ENCODE measurements around the gene RBM38. TPM values are rescaled to one million over a fixed set of nuclear protein-coding genes. Genes with fewer than 3 reads are reported as not detected.
"Not testable (repeated sequence)": the region's sequence is repeated elsewhere in the genome, so short reads cannot be mapped to it uniquely, and the experiment has no call there.

RBM38 gene
- 63.3 TPM for total RNA-seq

DNA sequence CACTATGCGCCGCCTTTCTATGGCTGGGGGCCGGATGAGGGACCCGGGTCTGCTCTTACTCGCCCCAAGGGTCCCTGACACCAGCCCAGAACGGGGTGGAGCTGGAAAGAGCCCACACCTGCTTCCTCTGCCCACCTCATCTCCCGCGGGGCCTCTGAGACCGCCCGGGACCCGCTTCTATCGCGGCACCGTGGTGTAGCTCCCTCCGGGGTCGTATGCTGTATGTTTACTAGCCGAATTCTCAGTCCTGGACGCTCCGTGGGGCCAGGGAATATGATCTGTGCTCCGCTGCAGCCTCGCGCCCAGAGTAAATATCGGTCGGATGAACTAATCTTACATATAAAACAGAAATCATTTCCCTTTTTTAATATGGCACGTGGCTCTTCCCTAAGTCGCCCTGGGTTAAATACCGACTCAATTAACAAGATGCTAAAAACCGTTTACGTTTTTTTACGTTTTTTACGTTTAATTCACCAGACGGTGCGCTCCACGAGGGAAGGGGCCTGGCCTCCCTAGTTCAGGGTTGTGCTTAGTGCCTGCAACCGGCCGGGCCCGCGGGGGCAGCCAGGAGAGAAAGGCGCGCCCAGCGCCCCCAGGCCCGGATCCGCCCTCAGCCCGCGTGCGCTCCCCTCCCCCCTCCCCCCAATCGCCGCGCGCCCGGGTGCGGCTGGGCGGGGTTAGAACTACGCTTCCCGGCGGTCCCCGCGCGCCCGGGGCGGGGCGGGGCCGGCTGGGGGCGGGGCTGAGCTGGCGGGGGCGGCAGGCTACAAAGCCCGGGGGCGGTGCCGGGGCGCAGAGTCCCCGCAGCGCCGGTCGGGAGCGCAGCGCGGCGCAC, at the start of gene RBM38:
Gene RBM38, plus strand, starts transcription at position 793 of the 835 bp plus-strand sequence. CDS start 186 bp downstream, outside the sequence.
- peak; percentile 56 to 68 (median 59) for DNase-seq (ENCODE audit: low read depth in 2 of 3, low spot score in 2 of 3)

- no peak for DNase-seq (ENCODE audit: low read depth in 2 of 3, low spot score in 2 of 3)
Measured at GRCh38 chr20:57341663-57342062, 49.5 kb upstream of the RBM38 start.

DNA sequence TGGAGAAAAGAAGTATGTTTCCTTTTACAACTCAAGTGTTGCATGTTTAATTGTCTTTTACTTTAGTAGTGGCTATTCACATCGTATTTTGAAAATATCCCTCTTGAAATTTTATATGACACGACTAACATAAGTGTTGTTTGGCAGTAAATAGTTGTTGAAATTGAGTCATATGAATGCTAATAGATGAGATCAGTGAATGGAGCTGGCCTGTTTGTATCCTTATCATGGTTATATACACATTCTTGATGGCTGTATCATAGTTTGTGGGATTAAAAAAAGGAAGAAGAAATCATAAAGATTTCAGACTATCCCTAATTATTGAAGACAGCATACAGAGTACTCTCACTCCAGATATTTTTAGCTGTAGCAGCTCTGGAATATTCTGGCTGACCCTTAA, 48.4 kb upstream of the RBM38 start:
- DNase-seq (ENCODE audit: low read depth in 2 of 3, low spot score in 2 of 3): no peak

GRCh38 chr20:57346477-57346876, 44.7 kb upstream of the RBM38 start:
- peak; percentile 22 to 80 (median 53) for DNase-seq (ENCODE audit: low read depth in 2 of 3, low spot score in 2 of 3)

DNA sequence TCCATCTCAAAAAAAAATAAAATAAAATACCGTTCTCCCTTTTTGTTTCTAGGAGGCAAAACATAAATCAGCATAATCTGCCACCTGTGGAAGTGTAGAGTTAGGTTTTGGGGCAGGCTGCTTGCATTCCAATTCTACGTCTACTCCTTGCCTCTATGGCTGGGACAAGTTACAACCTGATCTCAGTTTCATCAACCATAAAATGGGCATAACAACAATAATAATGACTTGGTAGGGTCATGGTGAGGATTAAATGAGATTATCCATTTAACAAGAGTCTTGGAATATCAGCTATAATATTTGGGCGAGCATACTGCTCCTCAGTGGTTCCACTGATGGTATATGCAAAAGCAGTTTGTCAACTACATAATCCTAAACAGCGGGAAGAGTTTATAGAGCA, 43.8 kb upstream of the RBM38 start:
- DNase-seq (ENCODE audit: low read depth in 2 of 3, low spot score in 2 of 3): no peak

DNA sequence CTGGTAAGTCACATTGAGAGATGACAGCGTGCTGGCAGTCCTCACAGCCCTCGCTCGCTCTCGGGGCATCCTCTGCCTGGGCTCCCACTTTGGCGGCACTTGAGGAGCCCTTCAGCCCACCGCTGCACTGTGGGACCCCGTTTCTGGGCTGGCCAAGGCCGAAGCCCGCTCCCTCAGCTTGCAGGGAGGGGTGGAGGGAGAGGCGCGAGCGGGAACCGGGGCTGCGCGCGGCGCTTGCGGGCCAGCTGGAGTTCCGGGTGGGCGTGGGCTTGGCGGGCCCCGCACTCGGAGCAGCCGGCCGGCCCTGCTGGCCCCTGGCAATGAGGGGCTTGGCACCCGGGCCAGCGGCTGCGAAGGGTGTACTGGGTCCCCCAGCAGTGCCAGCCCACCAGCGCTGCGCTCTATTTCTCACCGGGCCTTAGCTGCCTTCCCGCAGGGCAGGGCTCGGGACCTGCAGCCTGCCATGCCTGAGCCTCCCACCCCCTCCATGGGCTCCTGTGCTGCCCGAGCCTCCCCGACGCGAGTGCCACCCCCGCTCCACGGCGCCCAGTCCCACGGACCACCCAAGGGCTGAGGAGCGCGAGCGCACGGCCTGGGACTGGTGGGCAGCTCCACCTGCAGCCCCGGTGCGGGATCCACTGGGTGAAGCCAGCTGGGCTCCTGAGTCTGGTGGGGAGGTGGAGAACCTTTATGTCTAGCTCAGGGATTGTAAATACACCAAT, 42.8 kb upstream of the RBM38 start:
- DNase-seq (ENCODE audit: low read depth in 2 of 3, low spot score in 2 of 3): not testable (repeated sequence)

- DNase-seq (ENCODE audit: low read depth in 2 of 3, low spot score in 2 of 3): peak in 2 of 3 donors; percentile 29 to 53
Measured at GRCh38 chr20:57348922-57349574, 42.1 kb upstream of the RBM38 start.

GRCh38 chr20:57350081-57350710, 41.0 kb upstream of the RBM38 start:
- DNase-seq (ENCODE audit: low read depth in 2 of 3, low spot score in 2 of 3): no peak

- not testable (repeated sequence) for DNase-seq (ENCODE audit: low read depth in 2 of 3, low spot score in 2 of 3)
Measured at GRCh38 chr20:57350726-57351041, 40.5 kb upstream of the RBM38 start.

- DNase-seq (ENCODE audit: low read depth in 2 of 3, low spot score in 2 of 3): peak; percentile 87 to 93 (median 92)
Measured at GRCh38 chr20:57351042-57351783, 40.0 kb upstream of the RBM38 start, which contains the start of gene RAE1. Gene RAE1 (plus strand): TSS chr20:57351255. CDS start chr20:57354039, 2,784 bp downstream.

DNA sequence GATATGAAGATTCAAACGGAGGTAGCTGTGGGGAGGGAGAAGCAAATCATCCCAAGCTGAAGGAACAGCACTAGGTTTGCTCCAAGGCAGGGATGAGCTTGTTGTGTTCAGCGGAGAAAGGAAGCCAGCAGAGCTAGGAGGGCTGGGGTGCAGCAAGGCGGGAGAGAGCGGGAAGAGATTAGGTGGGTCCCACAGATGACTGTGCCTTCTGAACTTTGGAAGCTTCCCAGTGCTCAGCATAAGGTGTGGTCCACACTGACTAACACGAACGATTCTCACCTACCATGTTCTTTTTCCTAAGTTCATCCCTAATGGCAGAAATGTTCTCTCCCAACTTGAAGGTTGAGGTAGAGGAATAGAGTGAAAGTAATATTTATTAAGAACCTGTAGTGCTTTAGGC, 38.9 kb upstream of the RBM38 start:
- no peak for DNase-seq (ENCODE audit: low read depth in 2 of 3, low spot score in 2 of 3)

- no peak for DNase-seq (ENCODE audit: low read depth in 2 of 3, low spot score in 2 of 3)
Measured at GRCh38 chr20:57353351-57353750, 37.8 kb upstream of the RBM38 start.

- DNase-seq (ENCODE audit: low read depth in 2 of 3, low spot score in 2 of 3): no peak
Measured at GRCh38 chr20:57361517-57361916, 29.7 kb upstream of the RBM38 start.

- DNase-seq (ENCODE audit: low read depth in 2 of 3, low spot score in 2 of 3): no peak
Measured at GRCh38 chr20:57364451-57364850, 26.7 kb upstream of the RBM38 start.

GRCh38 chr20:57369596-57369995, 21.6 kb upstream of the RBM38 start:
- DNase-seq (ENCODE audit: low read depth in 2 of 3, low spot score in 2 of 3): no peak

GRCh38 chr20:57370316-57370715, 20.9 kb upstream of the RBM38 start:
- DNase-seq (ENCODE audit: low read depth in 2 of 3, low spot score in 2 of 3): no peak

DNA sequence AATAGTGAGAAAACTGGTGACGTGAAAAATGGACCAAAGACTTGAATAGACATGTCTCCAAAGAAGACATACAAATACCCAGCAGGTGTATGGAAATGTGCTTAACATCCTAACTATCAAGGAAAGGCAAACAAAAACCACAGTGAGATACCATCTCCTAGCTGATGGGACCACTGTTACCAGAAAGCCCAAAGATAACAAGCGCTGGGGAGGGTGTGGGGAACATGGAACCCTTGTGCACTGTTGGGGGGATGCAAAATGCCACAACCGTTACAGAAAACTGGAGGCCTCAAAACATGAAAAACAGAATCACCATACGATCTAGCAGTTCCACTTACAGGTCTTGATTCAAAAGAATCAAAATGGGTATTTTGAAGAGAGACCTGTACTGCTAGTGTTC, 19.8 kb upstream of the RBM38 start:
- no peak for DNase-seq (ENCODE audit: low read depth in 2 of 3, low spot score in 2 of 3)

GRCh38 chr20:57372157-57372556, 19.0 kb upstream of the RBM38 start:
- no peak for DNase-seq (ENCODE audit: low read depth in 2 of 3, low spot score in 2 of 3)

DNA sequence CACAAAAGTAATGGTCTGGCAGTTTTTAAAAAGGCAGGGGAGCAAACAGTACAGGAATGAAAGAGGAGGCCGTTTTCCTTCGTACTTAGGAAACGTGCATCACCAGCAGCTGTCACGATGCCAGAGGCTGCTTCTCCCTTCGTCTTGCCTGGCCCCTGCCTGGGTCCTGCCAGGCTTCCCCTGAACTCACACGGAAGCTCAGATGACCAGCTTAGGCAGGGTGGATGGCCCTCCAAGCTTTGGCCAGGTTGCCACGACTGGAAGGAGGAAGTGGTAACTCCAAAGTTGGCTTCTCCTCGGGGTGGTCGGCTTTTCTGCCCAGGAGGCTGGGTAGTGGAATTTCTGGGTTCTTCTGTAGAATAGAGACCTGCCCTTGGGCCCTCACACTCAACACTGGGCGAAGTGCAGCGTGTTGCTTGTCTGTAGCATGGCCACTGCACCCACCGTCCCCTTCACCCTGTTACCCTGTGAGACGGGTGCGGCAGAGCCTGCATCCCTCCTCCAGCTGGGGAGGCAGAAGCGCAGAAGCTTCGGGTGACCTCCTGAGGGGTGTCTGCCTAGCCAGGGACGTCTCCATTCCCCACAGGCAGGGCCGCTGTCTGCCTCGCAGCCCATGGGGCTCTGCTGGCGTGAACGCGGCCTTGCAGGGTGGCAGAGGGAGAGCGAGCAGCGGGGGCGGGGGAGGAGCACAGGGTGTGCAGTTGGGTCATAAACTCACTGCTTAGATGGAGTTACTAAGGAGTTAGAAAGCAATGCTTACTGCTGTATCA, 18.4 kb upstream of the RBM38 start:
- no peak for DNase-seq (ENCODE audit: low read depth in 2 of 3, low spot score in 2 of 3)

Data from hematopoietic multipotent progenitor cell (in vitro differentiated cells).